ENCODE measurements around the gene RAP1GAP. TPM values are rescaled to one million over a fixed set of nuclear protein-coding genes. Genes with fewer than 3 reads are reported as not detected.

RAP1GAP gene
- total and polyA plus RNA-seq, 8 donors = 21.1 to 117 (median 59.2) TPM

- Histone ChIP-seq H3K36me3 (no peaks in the 10 kb centered on the region), H3K4me1 (peaks cover 26 to 59% (median 41%) of the 10 kb centered on the region in 4 donors), H3K9me3 (no peaks in the 10 kb centered on the region), H3K27me3 (peaks cover 0 to 21% (median 0%) of the 10 kb centered on the region in 3 donors), H3K27ac (peak overlapping the region in 1 of 5 donors; percentile 83), H3K4me3 (no peak overlapping the region)
- TF ChIP-seq EP300 (IDR thresholded peaks at IDR 0.05) = no peak
- TF ChIP-seq POLR2AphosphoS5 (IDR thresholded peaks at IDR 0.05) = no peak
- TF ChIP-seq POLR2A (IDR thresholded peaks at IDR 0.05) = no peak
- TF ChIP-seq, protein P1, sequence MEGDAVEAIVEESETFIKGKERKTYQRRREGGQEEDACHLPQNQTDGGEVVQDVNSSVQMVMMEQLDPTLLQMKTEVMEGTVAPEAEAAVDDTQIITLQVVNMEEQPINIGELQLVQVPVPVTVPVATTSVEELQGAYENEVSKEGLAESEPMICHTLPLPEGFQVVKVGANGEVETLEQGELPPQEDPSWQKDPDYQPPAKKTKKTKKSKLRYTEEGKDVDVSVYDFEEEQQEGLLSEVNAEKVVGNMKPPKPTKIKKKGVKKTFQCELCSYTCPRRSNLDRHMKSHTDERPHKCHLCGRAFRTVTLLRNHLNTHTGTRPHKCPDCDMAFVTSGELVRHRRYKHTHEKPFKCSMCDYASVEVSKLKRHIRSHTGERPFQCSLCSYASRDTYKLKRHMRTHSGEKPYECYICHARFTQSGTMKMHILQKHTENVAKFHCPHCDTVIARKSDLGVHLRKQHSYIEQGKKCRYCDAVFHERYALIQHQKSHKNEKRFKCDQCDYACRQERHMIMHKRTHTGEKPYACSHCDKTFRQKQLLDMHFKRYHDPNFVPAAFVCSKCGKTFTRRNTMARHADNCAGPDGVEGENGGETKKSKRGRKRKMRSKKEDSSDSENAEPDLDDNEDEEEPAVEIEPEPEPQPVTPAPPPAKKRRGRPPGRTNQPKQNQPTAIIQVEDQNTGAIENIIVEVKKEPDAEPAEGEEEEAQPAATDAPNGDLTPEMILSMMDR (IDR thresholded peaks at IDR 0.05) = no peak
- intact Hi-C loops (cut with DNase I; ENCODE audit: low total_unique reads) = no loop called here
- no peak for DNase-seq
- WGBS, 5 donors = 93 to 97% (median 96%) methylated on average over 6 of the region's 6 CpGs
Measured at GRCh38 chr1:21637514-21637913, 31.6 kb downstream of the RAP1GAP start.

DNA sequence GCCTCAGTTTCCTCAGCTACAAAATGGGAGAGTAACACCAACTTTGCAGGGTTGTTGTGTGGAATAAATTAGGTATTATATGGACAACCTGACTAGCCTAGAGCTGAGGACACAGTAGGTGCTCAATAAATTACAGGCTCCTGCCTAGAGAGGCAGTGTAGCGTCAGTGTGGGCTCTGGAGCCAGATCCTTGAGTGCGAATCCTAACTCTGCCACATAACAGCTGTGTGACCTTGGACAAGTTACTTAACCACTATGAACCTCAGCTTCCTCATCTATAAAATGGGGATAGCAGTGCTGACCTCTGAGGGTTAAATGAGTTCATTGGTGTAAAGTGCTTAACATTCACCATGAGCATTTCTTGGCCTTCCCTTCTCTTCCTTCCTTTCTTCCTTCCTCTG lies 33.1 kb downstream of the RAP1GAP start:
- Histone ChIP-seq H3K27ac (peak overlapping the region in 3 of 5 donors; percentile 78 to 85 (median 84)), H3K9me3 (no peaks in the 10 kb centered on the region), H3K36me3 (no peaks in the 10 kb centered on the region), H3K27me3 (peaks cover 0 to 26% (median 0%) of the 10 kb centered on the region in 3 donors), H3K4me3 (no peak overlapping the region), H3K4me1 (peaks cover 33 to 59% (median 52%) of the 10 kb centered on the region in 4 donors)
- no peak for DNase-seq
- 92 to 100% (median 96%) methylated on average over 2 of the region's 2 CpGs for WGBS, 5 donors
- intact Hi-C loops (cut with DNase I; ENCODE audit: low total_unique reads) = no loop called here
- TF ChIP-seq, protein P1 (IDR thresholded peaks at IDR 0.05) = no peak
- TF ChIP-seq POLR2A (IDR thresholded peaks at IDR 0.05) = no peak
- no peak for TF ChIP-seq POLR2AphosphoS5 (IDR thresholded peaks at IDR 0.05)
- no peak for TF ChIP-seq EP300 (IDR thresholded peaks at IDR 0.05)

DNA sequence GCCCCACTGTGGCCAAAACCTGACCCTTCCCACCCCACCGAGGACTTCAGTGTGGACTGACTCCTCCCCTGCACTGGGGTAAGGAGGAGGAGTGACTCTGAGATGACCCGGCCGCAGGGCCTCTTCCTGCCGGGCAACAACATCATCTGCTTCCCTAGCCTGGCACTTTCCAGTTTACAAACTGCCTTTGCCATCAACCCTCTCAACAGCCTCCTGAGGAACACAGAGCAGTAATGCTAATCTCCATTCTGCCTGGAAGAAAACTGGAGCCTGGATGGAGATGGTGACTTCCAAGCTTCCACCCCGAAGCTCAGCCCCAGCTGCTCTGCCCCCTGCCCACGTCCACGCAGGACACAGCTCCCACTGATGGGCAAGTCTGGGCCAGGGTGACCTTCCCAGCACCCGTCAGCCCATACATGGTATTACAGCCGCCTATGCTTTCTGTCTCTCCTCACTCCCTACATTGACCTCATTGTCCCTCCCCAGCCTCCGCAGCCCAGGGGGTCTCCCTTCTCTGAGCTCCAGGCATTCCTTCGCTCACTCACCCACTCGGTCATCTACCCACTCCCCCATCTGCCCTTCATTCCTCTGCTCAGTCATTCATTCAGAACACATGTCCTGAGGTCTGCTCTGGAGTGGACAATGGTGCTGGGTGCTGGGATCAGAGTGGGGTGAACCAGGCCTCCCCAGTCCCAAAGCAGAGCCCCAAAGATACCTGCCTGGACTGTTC lies 34.2 kb downstream of the RAP1GAP start:
- Histone ChIP-seq H3K4me1 (peaks cover 33 to 56% (median 50%) of the 10 kb centered on the region in 4 donors), H3K36me3 (no peaks in the 10 kb centered on the region), H3K27me3 (peaks cover 0 to 33% (median 0%) of the 10 kb centered on the region in 3 donors), H3K27ac (peak overlapping the region; percentile 39 to 85 (median 78)), H3K9me3 (no peaks in the 10 kb centered on the region), H3K4me3 (no peak overlapping the region)
- intact Hi-C loops (cut with DNase I; ENCODE audit: low total_unique reads) = no loop called here
- no peak for DNase-seq
- 46 to 61% (median 54%) methylated on average over 12 of the region's 12 CpGs for WGBS, 5 donors
- TF ChIP-seq EP300 (IDR thresholded peaks at IDR 0.05) = no peak
- TF ChIP-seq POLR2A (IDR thresholded peaks at IDR 0.05) = no peak
- no peak for TF ChIP-seq POLR2AphosphoS5 (IDR thresholded peaks at IDR 0.05)
- TF ChIP-seq, protein P1 (IDR thresholded peaks at IDR 0.05) = no peak

DNA sequence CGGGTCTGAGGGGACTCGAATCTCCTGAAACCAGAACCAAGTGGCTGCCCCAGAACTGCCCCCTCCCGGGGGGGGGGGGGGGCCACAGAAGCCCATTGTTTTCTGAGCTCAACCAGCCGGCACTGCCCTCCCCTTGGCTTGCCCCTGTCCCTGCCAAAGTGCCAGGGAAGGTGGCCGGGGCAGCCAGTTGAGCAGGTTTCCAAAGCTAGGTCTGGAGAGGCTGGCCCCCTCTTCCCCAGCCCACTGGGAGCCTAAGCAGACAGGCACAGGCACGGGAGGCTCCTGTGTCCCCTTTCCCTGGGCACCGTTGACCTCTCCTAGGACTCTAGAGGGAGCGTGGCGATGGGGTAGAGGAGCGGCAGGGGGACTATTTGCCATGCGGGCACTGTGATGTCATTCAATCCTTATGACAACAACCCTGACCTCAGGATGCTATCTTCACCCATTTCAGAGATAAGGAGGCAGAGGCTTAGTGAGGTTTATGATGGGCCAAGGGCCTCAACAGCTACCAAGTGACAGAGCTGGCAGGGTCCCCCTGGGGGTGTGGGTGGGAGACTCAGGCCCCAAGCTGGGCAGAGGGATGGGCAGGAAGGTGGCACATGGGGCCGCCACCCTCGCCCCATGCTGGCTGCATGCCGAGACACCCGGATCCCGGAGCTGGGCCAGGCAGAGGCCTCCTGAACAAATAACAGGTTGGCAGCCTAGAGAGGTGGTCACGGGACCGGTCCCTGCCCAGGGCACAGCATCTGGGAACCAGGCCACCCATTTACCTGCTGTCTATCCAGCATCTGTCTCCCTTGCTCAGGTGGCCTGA lies 35.0 kb downstream of the RAP1GAP start:
- intact Hi-C loops (cut with DNase I; ENCODE audit: low total_unique reads) = no loop called here
- Histone ChIP-seq H3K9me3 (no peaks in the 10 kb centered on the region), H3K36me3 (no peaks in the 10 kb centered on the region), H3K4me3 (no peak overlapping the region), H3K27me3 (peaks cover 0 to 38% (median 0%) of the 10 kb centered on the region in 3 donors), H3K4me1 (peaks cover 33 to 50% (median 45%) of the 10 kb centered on the region in 4 donors), H3K27ac (peak overlapping the region; percentile 39 to 85 (median 78))
- TF ChIP-seq, protein P1 (IDR thresholded peaks at IDR 0.05) = no peak
- TF ChIP-seq POLR2AphosphoS5 (IDR thresholded peaks at IDR 0.05) = peak in 1 of 3 donors; percentile 31
- no peak for TF ChIP-seq POLR2A (IDR thresholded peaks at IDR 0.05)
- TF ChIP-seq EP300 (IDR thresholded peaks at IDR 0.05) = no peak
- DNase-seq = peak; percentile 72 to 91
- 32 to 55% (median 42%) methylated on average over 12 to 18 of the region's 18 CpGs for WGBS, 5 donors

Data from stomach (tissue), 9 donors.